NCI-H774 (cell line): ENCODE data around the gene PRR30.

Experiments used
- DNase-seq: peaks from one replicate; lab custom pipeline; 2025; lab: John Stamatoyannopoulos, UW

The PRR30 gene

DNA sequence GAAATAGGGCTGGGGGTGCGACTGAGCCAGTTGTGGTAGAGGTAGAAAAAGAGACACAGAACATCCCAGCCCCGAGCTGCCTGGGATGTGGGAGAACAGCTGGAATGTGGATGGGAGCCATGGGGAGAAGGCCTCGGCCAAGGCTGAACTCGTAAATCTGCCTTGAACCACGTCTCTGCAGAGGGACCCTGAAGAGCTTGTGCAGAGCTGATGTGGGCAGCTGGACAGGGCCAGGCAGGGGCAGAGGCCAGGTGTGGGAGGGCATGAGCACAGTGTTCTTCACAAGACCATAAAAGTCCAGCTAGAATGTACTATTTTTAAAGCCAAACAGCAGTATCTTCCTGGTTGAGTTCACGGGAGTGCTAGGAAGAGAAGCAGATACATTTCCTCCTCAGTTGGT, 15.3 kb upstream of the PRR30 start:
- DNase-seq: no peak

DNA sequence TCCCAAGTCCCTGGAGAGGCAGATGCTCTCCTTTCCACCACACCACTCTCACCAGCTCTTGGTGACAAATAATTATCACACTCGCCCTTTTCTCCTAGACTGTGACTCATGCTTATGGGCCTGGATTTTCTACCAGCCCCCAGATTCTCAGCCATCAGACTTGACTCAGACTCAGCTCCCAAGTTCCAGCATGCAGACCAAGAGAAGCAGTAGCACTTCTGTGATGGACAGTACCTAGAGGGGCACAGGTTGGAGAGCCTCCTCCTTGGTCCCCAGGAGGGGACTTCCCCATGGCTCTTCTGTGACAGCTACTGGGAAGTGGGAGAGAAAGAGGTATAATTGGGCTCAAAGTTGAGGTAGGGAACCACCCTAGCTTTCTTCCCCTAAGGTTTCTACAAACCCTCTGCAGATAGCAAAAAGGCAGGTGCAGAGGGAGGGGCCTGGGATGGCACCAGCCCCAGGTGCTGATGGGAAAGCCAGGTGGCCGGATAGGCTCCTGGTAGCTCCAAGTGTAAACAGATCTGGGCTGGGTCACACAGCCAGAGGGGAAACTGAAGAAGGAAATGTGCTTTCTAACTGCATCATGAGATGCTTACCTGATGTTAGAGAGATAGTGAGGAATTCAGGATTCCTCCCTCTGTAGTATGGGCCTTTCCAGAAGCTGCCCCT, 13.7 kb upstream of the PRR30 start:
- peak; percentile 62 for DNase-seq

DNA sequence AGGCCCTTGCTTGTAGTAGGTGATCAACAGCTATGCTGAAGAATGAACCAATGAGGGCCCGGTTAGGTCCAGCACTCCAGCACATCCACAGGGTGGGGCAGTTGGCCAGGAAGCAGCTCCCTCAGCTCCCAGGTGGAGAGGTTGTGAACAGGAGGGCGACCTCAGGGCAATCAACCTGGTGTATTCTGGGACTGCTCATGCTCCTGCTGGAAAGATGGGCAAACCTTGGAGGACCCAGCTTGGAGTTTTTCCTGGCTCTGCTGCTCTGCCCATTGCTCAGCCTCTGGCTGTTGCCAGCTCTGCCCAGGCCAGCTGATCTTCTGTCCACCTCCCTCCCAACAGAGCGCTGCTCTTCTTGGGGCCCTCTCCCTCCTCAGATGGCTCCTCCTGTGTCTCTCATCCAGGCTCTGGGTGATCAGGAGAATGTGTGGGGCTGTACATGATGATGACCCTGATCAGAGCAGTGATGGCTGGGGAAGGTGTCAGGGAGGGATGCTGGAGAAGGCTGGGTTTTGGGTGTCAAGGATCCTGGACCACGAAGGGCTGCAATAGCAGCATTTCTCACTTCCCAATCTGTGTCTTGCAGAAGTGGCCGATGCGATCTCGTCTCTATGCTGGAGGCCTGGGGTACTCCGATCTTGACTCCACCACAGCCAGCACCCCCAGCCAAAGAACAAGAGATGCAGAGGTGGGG, 13.0 kb upstream of the PRR30 start:
- DNase-seq: no peak

DNA sequence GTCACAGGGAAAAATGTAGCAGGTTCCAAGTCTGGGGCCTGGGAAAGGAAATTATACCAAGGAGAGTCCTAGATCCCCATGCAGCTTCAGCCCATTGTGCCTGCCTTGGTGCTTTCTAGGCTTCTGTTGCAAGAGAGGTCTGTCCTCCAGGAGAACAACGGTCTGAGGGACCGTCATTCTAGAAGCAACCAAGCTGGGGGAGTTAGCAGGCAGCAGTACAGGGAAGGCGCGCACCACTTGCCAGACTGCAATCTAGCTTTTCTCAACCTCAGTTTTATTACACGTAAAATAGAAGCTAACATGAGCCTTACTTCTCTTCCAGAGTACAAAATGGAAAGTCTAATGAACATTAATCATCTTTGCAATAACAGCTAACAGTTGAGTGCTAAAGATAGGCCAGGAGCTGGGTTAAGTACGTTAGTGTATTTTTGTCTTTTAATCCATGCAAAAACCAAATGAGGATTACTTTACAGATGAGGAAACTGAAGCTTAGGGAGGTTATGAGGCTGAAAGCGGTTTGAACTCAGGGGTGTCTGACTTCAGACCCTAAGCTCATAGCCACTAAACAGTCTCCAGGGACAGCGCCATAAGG, 11.5 kb upstream of the PRR30 start:
- no peak for DNase-seq

DNA sequence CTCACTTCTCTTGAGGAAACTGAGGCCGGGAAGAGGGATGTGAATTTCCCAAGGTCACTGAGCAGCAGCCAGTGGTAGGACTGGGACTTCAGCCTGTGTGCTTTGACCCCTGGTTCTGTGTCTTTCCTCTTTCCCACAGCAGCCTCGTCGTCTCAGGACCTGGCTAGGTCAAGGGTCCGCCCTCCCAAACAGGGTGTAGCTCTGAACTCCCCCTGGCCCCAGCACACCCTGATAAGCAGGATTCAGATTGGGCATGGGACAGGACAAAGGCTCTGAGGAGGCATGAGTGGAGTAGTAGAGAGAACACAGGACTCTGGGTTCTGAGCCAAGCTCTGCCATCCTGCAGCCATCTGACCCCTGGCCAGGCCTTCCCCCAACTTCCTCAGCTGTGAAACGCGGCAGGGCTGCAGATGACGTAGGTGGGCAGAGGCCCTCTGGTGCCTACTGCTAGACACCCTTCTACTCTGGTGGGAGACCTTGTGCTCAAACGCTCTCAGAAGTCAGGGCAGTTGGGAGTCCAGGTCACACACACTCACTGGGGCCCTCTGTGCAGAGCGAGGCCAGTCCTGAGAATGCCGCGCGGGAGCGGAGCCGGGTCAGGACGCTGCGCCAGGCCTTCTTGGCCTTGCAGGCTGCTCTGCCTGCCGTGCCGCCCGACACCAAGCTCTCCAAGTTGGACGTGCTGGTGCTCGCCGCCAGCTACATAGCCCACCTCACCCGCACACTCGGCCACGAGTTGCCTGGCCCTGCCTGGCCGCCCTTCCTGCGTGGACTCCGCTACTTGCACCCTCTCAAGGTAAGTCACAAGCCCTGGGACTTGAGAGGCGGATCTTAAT, 10.6 kb upstream of the PRR30 start:
- no peak for DNase-seq

DNA sequence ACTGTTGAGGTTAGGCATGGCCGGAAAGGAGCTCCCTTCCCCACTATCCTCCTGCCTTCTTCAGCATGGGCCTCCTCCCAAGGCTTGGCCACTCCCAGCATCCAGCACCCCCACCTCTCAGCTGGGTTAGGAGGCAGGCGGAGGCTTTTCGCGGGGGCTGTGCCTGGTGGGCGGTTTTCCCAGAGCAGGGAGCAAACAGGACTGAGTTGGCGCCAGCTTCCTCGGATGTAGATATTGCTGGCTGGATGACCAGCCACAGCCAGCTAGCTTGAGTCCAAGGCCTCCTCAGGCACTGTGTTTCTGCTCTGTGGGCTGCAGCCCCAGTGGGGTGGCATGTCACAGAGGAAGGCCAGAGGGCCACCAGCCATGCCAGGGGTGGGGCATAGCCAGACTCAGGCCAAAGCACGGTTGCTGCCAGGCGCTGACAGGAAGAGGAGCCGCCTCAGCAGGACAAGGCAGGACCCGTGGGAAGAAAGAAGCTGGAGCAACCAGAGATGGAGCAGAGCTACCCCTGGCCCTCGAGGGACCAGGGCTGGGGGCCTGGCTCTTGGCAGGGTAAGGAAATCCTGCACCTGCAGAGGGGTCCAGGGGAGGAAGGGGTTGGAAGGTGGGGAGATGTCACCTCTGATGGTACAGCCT, 9.7 kb upstream of the PRR30 start, which contains the start of gene TCF23:
TSS of gene TCF23 (plus strand) at position 204 of the 639 bp plus-strand sequence. CDS start at position 334, 130 bp downstream.
- DNase-seq: no peak

DNA sequence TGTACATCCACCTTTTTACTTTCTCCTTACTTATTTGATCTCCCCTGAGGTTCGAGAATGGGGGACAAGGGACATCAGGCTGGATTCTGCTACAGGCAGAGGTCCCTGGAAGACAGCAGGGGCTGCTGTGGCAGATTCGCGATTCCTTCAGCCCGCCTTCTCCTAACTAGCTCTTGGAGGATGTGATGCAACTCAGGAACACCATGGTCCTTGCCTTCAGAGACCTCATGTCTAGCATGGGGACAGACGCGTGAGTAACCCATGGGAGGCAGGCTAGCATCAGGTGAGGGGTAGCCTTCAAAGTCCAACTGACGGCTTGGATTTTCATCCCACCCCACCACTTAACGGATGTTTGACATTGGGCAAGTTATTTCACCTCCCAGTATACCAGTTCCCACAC, 8.7 kb upstream of the PRR30 start:
- DNase-seq: no peak

DNA sequence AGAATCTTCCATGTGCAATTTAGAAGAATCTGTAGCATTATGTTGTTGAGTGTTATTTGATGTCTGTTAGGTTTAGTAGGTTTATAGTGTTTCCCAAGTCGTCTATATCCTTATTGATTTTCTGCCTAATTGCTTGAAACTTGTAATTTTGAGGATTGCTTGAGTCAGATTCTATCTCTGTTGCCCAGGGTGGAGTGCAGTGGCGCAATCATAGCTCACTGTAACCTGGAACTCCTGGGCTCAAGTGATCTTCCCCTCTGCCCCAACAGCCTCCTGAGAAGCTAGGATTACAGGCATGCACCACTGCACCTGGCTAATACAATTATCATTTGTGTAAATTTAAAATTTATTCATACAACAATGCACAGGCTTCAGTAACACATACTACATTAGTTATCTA, 6.5 kb upstream of the PRR30 start:
- no peak for DNase-seq

DNA sequence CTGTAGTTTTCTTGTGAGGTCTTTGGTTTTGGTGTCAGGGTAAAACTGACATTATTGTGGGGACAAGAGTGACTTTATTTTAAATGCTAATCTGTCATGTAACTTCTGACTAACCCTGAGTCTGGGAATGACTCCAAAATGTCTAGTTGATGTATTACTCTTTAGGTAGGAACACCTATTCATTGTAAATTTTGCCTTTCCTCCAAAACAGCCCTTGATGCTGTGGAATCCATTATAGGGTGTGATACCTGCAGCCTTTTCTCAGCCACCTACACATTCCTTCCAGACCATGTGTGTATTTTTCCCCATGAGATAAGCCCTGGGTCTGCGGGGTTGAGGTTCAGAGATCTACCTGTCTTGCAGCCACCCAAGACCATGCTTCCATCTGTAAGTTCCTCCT, 4.1 kb upstream of the PRR30 start:
- DNase-seq: no peak

DNA sequence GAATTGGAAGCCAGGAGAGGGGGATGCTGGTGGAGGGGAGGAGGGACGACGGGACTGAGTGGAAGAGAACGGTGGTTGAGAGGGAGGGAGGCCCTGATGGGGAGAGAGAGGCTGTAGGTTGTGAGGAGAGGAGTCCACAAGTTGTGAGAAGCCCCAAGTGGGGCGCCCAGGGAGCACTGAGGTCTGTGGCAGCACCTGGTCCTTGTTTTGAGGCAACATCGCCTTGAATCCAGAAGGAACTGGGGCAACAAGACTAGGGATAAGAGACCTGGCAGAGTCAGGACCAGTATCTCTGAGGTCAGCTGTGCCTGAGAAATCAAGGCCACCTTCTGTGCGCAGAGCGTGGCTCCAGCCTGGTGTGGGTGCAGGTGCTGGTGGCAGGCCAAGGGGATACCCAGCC, 1.1 kb downstream of the PRR30 start:
- DNase-seq: no peak

DNA sequence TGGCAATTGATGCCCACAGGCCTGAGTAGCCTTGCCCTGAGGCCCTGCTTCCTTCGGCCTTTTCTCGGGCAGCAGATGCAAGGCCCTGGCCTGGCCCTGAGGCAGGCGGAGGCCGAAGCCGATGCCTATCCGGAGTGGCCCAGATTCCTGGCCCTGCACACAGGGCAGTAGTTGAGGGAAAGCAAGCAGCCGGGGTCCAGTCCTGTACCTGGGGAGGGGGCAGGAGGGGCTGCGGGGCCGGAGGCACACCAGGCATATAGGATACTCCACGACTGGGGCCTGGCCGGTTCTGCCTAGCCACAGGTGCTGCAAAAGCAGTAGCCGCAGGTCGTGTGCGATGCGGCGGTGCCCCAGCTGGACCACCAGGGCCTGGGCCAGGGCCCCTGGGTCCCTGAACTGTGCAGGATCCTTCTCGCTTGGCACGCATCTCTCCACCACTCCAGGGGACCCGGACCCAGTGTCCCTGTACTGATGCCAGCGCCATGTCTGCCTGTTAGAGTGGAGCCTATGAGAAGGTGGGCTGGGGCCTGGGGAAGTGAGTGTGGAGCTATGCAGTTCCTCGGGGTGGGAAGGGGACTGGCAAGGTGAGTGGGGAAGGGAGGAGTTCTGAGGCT, 1.8 kb downstream of the PRR30 start:
- DNase-seq: no peak

DNA sequence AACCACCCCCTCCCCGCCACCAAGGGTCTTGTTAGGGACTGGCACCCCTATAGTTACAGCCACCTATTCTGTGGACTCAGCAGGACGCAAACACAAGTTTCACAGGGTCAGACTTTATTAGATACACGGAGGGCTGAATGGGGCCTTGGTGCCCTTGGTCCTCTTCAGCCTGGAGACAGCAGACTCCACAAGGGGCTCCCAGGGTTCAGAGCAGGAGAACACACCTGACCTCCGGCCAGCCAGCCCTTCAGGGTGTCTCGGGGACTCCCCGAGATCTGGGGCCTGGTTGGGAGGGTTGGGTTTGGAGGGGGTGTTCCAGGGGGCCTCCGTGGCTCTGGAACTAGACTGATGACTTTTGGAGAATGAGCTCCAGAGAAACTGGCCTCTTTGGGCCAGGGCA, 2.5 kb downstream of the PRR30 start:
- no peak for DNase-seq

DNA sequence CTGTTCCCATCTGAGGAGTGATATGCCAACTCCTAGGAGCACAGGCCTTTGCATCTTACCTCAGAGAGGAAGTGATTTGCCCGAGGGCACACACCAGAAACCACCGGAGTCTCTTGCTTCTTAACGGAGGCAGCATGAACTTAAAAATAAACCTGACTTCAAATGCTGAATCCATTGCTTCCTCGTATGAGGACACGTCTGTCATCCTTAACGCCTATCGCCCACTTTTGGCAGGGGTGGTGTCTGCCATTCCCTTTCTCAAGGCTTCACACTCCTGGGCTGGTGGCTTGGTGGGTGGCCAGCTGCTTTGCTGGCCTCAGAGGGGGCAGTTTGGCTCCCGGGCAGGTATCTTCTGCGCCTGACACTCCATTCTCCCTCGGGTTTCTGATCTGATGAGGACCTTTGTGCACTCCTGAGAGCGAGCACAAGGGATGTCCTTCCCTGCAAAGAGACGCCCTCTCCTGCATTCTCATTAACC, 3.7 kb downstream of the PRR30 start:
- DNase-seq: no peak

DNA sequence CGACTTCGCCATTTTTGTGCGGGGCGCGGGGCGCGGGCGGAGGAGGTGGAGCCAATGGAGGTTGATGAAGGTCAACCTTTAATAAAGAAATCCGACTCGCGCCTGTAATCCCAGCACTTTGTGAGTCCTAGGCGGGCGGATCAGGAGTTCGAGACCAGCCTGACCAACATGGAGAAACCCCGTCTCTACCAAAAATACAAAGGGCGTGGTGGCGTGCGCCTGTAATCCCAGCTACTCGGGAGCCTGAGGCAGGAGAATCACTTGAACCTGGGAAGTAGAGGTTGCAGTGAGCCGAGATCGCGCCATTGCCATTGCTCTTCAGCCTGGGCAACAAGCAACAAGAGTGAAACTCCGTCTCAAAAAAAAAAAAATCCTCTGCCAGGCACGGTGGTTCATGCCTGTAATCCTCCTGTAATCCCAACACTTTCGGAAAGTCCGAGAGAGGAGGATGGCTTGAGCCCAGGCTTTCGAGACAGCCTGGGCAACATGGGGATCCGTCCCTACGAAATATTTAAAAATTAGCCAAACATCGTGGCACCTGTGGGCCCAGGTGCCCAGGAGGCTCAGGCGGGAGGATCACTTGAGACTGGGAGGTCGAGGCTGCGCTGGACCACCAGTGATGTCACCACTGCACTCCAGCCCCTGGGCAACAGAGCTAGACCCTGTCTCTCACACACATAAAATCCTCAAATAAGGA, 4.3 kb downstream of the PRR30 start:
- no peak for DNase-seq

DNA sequence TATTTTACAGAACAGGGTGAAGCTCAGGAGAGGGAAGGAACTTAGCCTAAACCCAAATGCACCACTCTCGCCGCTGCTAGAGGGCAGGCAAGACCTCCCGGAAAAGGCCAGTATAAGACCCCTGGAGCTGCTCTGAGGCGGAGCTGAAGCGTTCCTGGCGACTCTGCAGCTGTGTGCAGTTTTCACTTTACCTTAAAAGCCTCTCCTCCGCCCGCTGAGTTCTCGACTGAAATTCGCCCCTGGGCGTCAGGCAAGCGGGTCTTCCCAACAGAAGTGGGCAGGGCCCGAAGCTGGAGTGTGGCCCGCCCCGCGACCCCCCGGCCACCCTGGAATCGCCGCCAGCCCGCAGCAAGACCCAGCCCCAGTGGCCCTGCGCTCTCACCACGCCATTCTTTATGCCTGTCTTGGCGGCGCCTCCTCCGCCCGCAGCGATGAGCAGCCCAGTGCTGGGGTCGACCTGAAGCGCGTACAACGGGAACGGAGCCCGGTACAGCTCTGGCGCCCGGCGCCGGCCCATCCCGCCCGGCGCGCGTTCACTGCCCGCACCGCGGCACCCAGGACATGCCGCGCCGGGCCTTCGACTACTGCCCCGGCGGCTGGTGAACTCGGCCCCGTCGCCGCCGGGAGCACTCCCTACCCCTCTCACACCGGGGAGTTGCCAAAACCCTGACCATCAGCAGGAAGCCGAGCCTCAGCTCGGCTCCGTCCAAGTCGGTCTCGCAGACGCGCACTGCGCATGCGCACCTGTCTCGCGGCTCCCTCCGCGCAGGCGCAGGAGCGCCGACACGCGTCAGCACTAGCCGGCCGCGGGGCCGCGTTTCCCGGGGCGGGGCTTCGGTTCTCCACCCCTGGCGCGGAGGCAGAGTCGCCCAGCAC, 5.1 kb downstream of the PRR30 start, which contains the start of gene PREB:
TSS of gene PREB (minus strand) at position 732 of the 876 bp plus-strand sequence. CDS start at position 517, 215 bp downstream.
- DNase-seq: peak; percentile 97

DNA sequence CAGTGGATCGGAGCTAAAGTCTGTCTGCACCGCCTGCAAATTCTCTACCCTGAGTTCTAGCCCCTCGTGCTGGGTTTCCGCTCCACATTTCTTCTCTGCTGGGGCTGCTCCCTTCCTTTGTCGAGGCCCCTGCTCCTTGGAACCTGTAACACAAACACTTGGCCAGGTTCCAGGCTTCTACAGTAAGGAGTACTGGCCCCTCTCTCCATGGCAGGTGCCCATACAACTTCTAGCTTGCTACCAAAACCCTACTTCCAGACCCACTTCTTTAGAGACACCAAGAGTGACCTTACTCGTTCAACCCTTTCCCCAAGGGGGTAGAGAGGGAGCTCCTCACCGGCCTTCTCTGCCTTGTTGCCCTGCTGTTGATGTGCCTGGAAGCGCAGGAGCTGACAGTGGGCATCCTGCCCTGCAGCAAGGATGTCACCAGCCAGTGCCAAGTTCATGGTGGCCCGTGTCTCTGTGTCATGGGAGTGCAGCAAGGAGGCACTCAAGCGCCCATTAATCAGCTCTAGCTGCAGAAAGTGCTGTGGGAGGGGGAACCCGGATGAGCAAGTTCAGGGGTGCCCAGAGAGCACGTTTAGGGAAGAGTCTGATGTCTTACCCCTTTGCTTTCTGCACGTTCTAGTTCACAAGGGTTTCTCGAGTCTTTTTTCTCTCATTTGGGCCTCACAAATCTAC, 5.9 kb downstream of the PRR30 start:
- no peak for DNase-seq

DNA sequence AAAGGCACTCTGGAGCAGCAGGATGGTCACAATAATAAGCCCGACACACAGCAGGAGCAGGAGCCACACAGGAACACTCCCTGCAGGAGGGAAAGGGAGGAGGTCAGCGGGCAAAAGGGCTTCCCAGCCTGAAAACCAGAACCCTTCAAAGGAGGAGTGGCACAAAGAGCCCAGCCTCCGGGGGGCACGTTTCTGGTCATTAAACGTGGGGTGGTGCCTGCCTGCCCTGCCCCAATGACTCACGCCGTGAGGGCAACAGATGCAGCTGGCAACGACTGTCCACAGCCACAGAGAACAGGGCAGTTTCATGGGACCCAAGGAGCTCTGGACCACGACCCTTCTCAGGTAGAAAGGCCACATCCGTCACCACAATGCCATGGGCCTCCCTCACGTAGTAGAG, 7.8 kb downstream of the PRR30 start:
- DNase-seq: no peak

DNA sequence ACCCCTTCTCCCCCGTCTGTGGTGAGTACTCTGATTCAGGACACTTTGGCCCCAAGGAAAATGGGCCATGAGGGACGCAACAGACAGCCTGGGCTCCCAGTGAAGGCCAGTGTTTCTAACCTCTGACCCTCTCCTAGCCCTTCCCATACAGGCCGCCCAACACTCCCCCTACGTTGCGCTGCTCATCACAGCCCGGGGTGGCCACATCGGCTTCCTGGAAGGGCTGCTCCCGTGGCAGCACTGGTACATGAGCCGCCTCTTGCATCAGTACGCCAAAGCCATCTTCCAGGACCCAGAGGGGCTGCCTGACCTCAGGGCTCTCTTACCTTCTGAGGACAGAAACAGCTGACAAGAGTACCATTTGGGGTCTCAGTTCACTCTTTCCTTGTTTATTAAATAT, 8.8 kb downstream of the PRR30 start:
- DNase-seq: no peak
